AG08395 (cell line): ENCODE measurements around the gene USPL1.

Source experiments
- DNase-seq: peaks from one replicate; pipeline ENCODE4 v3.0.0; 2012; ENCODE audit warnings: mixed read lengths, low spot score

The USPL1 gene

GRCh38 chr13:30656178-30656577, 38.5 kb downstream of the USPL1 start:
- no peak for DNase-seq

GRCh38 chr13:30659980-30660379, 42.3 kb downstream of the USPL1 start:
- no peak for DNase-seq

- no peak for DNase-seq
Measured at GRCh38 chr13:30660796-30661195, 43.1 kb downstream of the USPL1 start.

- DNase-seq: no peak
Measured at GRCh38 chr13:30664689-30665275, 47.1 kb downstream of the USPL1 start.

GRCh38 chr13:30665638-30666037, 47.9 kb downstream of the USPL1 start:
- DNase-seq: no peak

GRCh38 chr13:30666113-30666512, 48.4 kb downstream of the USPL1 start:
- no peak for DNase-seq

GRCh38 chr13:30667014-30667413, 49.3 kb downstream of the USPL1 start:
- no peak for DNase-seq

- no peak for DNase-seq
Measured at GRCh38 chr13:30668312-30668711, 50.6 kb downstream of the USPL1 start.

- no peak for DNase-seq
Measured at GRCh38 chr13:30671271-30671815, 53.6 kb downstream of the USPL1 start.

- peak; percentile 88 for DNase-seq
Measured at GRCh38 chr13:30673669-30674521, 56.2 kb downstream of the USPL1 start.

GRCh38 chr13:30675717-30676116, 58.0 kb downstream of the USPL1 start:
- no peak for DNase-seq

- no peak for DNase-seq
Measured at GRCh38 chr13:30676672-30677071, 59.0 kb downstream of the USPL1 start.

- DNase-seq: peak; percentile 37
Measured at GRCh38 chr13:30679483-30680330, 62.0 kb downstream of the USPL1 start.

- DNase-seq: peak; percentile 52
Measured at GRCh38 chr13:30681843-30682242, 64.1 kb downstream of the USPL1 start.

- DNase-seq: no peak
Measured at GRCh38 chr13:30685320-30685859, 67.7 kb downstream of the USPL1 start.

- no peak for DNase-seq
Measured at GRCh38 chr13:30685987-30686386, 68.3 kb downstream of the USPL1 start.

GRCh38 chr13:30687601-30688000, 69.9 kb downstream of the USPL1 start:
- no peak for DNase-seq

GRCh38 chr13:30689752-30690151, 72.0 kb downstream of the USPL1 start:
- no peak for DNase-seq

- DNase-seq: peak; percentile 89
Measured at GRCh38 chr13:30690282-30691188, 72.8 kb downstream of the USPL1 start.

- no peak for DNase-seq
Measured at GRCh38 chr13:30692113-30692512, 74.4 kb downstream of the USPL1 start.
